GM18870 (cell line): ENCODE measurements around the gene C1QTNF6.
"Not testable (repeated sequence)": the region's sequence is repeated elsewhere in the genome, so short reads cannot be mapped to it uniquely, and the experiment has no call there.

Experiments
- ATAC-seq: cut with Tn5 transposase; IDR thresholded peaks from one replicate; pipeline ENCODE4 v1.9.1; 2021; ENCODE audit warnings: moderate library complexity; ENCODE audit not compliant: unreplicated experiment

The C1QTNF6 gene

DNA sequence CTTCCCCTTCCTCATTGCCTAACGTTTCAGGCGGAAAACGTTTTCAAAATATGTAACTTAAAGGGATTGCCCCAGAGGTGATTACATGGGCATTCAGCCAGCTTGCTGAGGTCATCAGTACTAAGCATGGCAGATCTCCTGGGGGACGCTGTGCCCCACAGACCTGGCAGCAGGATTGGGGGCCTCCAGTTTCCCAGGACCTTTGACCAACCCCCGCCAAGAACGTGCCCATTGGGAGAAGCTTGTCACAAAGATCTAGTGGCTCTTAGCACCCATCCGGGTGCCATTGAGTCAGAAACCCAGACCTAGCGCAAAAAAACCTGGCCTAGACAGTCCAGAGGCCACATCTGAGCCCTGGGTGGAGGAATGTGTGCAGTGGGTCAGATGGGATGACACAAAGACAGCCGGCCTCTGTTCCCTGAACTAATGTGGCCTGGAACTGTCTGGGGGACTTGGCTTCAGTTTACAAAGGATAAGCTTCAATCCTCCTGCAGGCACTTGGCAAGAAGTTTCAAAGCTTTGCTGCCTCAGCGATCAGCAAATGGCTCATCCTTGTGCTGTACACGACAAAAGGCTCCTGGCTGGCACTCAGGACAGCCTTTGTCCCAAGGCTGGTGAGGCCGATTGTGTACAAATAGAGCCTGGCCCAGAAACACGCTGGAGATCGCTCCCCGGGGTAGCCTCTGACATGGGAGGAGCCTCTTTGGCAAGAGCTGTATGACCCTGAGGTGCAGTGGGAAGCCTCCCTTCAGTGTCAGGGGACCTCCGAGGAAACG, 9.5 kb downstream of the C1QTNF6 start:
- ATAC-seq, result no peak

- no peak for ATAC-seq
These were observed 10.3 kb downstream of the C1QTNF6 start for GRCh38 chr22:37177755-37178154.

DNA sequence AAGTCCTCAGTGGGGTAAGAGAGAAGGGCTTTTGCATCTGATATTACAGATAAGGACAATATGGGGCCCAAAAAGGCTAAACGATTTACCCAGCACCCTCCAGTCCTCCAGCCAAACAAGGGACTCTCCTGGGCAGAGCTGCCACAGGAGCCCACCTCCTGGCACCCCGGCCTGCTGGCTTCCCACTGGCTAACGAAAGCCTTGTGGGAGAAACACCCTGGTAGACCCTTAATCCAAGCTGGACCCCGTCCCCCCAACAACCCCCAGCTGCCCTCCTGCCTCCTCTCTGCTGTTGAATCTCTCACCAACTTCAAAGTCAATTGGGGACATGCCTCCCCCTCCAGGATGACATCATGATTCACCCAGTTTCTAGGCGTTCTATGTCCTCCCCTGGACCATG, 10.8 kb downstream of the C1QTNF6 start:
- no peak for ATAC-seq

DNA sequence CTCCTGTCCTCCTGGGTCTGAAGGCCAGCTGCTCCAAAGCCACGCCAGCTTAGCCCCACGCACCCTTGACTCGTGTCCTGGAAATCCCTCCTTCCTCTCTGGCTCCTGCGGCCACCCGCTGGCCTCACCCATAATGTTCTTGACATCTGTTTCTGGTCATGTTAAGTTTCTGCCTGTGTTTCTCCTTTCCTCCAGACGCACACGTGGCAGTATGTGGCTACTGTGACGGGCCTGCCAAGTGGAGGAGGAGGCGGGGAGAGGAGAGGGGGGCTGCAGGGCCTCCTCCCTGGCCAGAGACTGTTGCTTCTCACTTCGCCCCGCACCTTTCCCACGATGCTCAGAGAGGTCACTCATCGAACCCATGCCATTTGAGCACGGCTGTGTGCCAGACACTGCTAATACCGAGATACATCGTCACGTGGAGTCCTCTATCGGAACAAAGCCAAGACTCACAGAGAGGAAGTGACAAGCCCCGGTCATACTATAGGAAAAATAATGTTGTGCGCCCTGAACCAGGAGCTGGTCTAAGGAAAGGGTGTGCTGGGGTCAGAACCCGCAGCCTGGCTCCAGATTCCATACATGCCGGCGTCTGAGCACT, 11.5 kb downstream of the C1QTNF6 start:
- no peak for ATAC-seq

DNA sequence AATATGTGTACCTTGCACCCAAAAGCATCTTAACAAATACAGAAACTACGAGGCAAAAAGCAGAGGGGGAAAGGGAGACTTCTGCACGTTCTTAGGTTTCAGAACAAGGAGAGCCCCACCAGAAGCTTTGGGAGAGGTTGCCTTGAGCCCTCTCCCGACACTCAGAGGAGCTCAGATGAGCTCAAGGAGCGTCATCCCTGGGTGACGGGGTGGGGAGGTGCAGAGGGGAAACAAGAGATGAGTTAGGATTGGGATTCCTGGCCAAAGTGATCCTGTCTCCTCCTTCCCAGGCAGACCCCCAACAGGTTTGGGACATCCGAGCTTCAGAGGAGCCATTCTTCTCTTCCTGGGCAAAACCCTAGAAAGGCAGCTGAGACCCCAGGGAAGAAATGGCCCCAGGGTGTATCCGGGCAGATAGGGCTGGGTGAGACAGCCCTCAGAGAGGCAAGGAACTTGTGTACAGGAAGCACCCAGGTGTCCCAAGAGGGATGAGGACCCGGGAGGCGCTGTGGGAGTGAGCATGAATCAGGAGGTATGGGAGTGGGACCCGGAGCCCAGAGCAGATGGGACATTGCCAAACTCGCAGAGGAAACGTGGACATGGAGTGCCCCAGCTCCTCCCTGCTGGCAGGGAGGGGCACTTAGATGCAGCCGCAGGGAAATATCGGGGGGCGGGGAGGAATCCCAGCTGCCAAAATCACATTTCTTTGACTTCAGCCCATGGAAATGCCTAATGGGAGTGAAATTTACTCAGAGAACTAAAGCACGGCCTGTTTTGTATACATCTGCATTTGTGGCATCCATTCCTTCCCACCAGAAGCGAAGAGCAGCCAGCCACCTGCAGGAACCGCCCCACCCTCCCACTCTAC, 12.4 kb downstream of the C1QTNF6 start:
- no peak for ATAC-seq

DNA sequence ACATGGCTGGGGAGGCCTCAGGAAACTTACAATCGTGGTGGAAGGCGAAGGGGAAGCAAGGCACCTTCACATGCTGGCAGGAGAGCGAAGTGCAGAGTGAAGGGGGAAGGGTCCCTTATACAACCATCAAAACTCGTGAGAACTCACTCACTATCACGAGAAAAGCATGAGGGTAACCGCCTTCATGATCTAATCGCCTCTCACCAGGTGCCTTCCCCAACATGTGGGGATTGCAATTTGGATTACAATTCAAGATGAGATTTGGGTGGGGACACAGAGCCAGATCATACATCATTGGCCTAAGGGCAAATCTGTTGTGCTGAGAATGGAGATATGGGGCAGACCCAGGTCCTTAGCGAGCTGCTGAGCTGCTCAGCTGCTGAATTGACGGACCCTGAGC, 13.1 kb downstream of the C1QTNF6 start:
- no peak for ATAC-seq

- no peak for ATAC-seq
These were observed 14.3 kb downstream of the C1QTNF6 start for GRCh38 chr22:37173709-37174108.

DNA sequence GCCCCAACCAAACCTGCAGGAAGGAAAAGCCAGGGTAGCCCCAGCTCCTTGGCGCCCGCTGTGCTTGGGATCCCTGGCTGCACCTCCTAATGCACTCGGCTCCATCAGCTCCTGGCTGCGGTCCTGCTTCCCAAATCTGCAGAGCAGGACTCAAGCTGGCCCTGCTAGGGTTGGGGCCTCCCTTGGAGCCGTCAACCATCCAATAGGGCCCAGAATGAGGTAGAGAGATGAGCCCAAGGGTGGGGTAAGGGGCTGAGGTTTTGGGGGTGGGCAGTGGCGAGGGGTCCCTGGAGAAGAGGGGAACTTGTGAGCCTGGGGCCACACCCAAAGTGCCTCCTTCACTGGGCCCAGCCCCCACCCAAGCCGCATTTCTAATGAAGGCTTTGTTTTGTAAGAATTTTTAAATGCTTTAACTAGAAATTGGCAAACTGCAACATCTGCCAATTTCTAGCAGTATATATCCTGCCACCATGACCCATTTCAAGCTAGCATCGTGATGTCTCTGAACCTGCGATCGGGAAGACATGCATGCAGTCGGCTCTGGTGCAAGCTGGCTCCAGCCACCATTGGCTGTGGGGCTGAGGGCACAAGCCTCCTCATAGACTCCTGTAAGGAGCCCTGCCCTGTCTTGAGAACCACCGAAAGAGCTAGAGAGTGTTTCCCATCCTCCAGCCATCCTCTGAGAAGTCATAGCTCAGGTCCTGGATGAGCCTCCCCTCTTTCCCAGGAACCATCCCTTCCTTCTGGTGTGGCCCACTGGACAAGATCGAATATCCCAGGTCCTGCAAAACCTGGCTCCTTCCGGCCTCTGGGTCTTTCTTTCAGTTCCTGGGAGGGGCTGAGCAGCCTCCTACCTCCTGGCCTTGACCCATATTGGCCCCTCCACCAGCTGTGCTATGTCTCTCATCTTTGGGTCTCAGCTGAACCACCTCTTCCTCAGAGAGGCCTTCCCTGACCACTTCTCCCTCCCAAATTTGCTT, 15.5 kb downstream of the C1QTNF6 start:
- ATAC-seq, result no peak

- ATAC-seq, result no peak
These were observed 16.4 kb downstream of the C1QTNF6 start for GRCh38 chr22:37171662-37172061.

GRCh38 chr22:37170689-37171405, 17.2 kb downstream of the C1QTNF6 start:
- not testable (repeated sequence) for ATAC-seq

- ATAC-seq, result no peak
These were observed 17.9 kb downstream of the C1QTNF6 start for GRCh38 chr22:37169947-37170688.

DNA sequence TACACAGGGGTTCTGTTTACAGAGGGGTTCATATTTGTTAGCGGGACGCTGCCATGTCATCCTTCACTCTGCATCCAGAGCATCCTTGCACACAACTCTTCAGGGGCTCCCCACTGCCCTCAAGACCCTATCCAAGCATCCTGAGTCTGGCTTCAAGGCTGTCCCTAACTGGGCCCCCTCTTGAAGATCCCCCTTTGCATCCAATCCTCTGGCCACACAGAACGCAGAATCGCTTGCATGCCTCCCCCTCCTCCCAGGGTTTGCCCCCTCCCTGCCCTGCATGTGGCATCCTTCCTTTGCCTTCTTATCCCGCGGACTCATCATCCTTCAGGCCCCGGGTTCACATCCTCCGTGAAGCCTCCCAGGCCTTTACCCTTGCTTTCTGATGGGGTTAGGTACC, 18.6 kb downstream of the C1QTNF6 start:
- ATAC-seq, result no peak

DNA sequence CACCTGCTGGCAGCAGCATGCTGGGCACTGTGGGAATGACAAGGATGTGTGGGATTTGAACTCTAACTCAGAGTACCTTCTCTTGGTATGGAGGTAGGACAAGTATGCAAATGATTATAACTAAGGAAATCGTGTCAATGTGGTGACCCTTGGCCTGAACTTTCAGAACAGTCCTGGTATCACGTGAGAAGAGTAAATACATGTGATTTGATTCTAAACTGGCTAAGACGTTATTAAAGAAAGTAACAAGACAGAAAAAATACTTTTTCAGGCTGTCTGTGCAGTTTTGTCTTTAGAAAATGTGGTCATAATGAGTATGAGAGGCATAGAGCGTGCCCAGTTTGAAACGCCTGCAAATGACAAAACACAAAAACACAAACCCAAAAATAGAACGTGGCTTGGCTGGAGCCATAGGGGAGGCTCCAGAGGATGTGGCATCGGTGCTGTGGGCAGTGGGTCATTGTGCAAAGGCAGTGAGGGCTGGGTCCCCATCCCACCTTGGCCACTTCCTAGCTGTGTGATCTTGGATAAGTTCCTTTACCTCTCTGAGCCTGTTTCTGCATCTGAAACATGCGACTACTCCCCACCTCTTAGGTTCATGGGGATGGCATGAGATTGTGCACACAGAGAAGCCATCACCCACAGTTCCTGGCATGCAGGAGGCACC, 19.9 kb downstream of the C1QTNF6 start:
- ATAC-seq, result no peak

DNA sequence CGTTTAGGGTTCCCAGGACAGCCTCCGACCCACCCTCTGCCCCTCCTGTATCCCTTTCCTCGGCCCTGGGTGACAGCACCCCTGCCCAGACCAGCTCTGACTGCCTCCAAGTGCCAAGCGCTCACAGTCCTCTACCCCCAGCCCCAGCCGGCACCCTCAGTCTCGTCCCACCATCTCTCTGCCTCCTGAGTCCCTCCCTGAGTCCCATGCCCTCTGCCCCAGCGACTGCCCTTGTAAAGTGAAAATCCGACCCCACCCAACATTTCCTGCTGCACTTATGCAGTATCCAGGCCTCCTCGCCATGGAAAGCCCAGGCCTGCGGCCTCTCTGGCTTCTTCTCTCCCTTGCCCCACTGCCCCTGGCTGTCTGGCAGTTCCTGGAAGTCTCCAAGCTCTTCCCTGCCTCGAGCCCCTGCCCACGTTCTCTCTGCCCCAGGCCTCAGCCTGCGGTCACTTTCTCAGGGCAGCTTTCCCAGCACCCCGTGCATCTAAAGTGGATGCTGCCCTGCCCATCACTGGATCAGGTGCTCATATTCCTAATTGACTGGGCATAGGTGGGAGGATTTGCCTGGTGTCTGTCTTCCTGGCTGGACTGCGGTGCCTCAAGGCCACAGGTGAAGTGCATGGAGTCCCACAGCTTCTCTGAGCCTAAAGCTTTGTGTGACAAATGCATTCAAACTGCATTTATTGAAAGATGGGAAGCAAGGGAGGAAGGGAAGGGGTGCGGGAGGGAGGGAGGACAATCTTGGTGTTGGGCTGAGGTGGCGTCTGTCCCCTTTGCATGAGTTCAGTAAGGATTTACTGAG, 20.7 kb downstream of the C1QTNF6 start:
- ATAC-seq, result no peak

DNA sequence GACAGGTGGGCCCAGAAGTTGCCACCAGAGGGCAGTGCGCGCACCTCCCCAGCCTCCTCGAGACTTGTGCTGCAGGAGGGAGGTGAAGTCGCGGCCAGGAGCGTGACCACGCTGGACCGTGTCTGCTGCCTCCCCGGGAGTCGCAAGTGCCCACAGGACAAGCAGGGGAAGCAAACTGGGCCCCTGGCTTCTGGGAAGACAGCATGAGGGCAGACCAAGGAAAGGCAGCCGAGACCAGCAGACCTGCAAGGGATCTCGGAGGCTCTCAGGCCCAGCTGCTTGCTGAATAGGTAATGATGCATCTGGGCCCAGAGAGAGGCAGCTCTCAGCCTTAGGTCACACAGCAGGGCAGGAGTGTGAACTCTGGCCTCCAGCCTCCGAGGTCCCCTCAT, 21.4 kb downstream of the C1QTNF6 start:
- ATAC-seq, result no peak

DNA sequence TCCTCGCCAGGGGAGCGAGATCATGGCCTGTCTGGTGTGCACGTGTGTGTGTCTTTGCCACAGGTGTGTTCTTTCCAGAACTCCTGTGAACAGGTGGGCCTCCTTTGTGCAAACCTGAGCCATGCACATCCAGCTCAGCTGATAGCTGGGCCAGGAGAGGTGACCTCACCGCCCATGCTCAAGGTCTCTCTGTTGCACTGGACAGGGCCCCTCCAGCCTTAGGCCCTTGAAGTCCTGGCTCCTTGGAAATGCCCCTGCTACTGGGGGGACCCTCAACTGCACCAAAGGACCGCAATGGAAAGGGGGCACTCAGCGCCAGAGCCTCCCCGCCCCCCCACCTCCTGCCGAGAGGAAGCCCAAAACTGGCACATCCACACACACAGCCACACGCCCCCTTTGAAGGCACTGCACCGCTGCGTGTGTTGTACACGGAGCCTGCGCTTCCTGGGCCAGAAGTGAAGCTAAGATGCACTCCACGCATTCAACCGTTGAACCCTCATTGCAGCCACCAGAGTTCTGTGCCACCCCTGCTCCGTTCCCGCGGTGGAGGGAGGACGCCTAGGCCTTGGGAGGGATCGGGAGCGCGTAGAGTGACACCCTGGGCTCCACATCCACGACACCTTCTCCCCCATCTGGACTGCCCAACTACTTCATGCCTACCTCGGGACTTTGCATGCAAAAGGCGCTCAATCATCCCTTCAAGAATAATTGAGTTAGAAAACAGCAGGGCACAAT, 21.9 kb downstream of the C1QTNF6 start:
- ATAC-seq, result no peak

GRCh38 chr22:37165066-37165465, 23.0 kb downstream of the C1QTNF6 start:
- no peak for ATAC-seq
